Nephron progenitor cell (in vitro differentiated cells): ENCODE measurements around the gene LCN10.

ENCODE experiments used
- DNase-seq: peaks from one replicate; pipeline ENCODE4 v3.0.0; 2021
- H3K27ac Mint-ChIP-seq: 2 replicates; pipeline ENCODE4 v1.8.0; 2021; ENCODE audit warnings: mild to moderate bottlenecking, moderate library complexity, mixed read lengths
- H3K27me3 Mint-ChIP-seq: 2 replicates; pipeline ENCODE4 v1.8.0; 2021; ENCODE audit warnings: mild to moderate bottlenecking, low read depth, mixed read lengths; ENCODE audit not compliant: poor library complexity
- H3K36me3 Mint-ChIP-seq: 2 replicates; pipeline ENCODE4 v1.8.0; 2021; ENCODE audit warnings: low read depth, mixed read lengths
- H3K4me1 Mint-ChIP-seq: 2 replicates; pipeline ENCODE4 v1.8.0; 2021; ENCODE audit warnings: mixed read lengths
- H3K4me3 Mint-ChIP-seq: 2 replicates; pipeline ENCODE4 v1.8.0; 2021; ENCODE audit warnings: mild to moderate bottlenecking, moderate library complexity, mixed read lengths
- H3K9me3 Mint-ChIP-seq: 2 replicates; pipeline ENCODE4 v1.8.0; 2021; ENCODE audit warnings: mild to moderate bottlenecking, moderate library complexity, mixed read lengths
- CTCF ChIP-seq: fragments of 200-600 bp; sonication (generic); IDR thresholded peaks from 2 replicates; pipeline ENCODE4 v1.5.0; 2021; ENCODE audit warnings: antibody characterized with exemption

LCN10 gene

DNA sequence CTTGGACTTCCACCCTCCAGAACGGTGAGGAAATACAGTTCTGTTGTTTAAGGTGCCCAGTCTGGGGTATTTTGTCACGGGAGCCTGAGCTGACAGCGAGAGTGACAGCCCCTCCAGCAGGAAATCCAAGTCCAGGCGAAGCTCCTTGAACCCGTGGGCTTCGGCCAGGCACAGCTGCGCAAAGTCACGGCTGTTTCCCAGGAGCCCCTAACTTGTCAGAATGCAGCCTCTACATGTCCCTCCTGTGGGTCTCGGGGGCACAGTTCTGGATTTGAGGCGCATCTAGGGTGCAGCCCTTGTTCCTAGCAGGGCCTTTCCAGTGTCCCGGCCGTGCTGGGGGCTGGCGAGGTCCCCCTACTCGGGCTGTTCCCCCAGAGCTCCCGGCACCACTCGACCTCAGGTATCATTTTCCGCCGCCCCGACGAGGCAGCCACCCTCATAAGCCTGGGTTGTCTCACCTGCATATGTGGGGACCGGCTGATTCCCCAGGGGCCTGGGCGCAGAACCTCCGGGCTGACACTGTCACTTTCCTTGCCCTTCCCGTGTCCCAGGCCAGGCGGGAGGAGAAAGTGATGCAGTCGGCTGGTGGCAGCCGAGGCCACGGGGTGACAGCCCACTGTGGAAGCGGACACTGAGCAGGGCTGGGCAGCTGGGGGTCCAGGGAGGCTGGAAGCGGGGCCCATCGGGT, 10.8 kb upstream of the LCN10 start:
- DNase-seq = no peak
- Mint-ChIP-seq H3K4me1 (no peaks in the 10 kb centered on the region), H3K4me3 (no peak overlapping the region), H3K27ac (no peak overlapping the region), H3K9me3 (peaks cover 39% of the 10 kb centered on the region), H3K27me3 (peaks cover 28% of the 10 kb centered on the region), H3K36me3 (peaks cover 7% of the 10 kb centered on the region)
- no peak for TF ChIP-seq CTCF

DNA sequence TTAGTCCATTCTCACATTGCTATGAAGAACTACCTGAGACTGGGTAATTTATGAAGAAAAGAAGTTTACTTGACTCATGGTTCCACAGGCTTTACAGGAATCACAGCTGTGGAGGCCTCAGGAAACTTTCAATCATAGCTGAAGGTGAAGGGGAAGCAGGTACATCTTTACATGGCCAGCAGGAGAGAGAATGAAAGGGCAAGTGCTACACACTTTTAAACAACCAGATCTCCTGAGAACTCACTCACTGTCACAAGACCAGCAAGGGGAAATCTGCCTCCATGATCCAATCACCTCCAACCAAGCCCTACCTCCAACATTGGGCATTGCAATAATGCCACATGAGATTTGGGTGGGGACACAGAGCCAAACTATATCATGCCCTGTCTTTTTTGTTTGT, 9.1 kb upstream of the LCN10 start:
- peaks cover 28% of the 10 kb centered on the region for H3K27me3 Mint-ChIP-seq
- TF ChIP-seq CTCF = no peak
- H3K27ac Mint-ChIP-seq = no peak overlapping the region

GRCh38 chr9:136751244-136751643, 8.5 kb upstream of the LCN10 start:
- no peak overlapping the region for H3K4me3 Mint-ChIP-seq
- H3K9me3 Mint-ChIP-seq = peaks cover 35% of the 10 kb centered on the region
- no peak for TF ChIP-seq CTCF
- DNase-seq = no peak
- H3K27me3 Mint-ChIP-seq = peaks cover 28% of the 10 kb centered on the region
- no peaks in the 10 kb centered on the region for H3K4me1 Mint-ChIP-seq
- H3K27ac Mint-ChIP-seq = no peak overlapping the region
- peaks cover 7% of the 10 kb centered on the region for H3K36me3 Mint-ChIP-seq

More for the DNA sequence above, 9.1 kb upstream of the LCN10 start:
- no peak for DNase-seq
- H3K4me1 Mint-ChIP-seq = no peaks in the 10 kb centered on the region
- H3K4me3 Mint-ChIP-seq = no peak overlapping the region
- peaks cover 7% of the 10 kb centered on the region for H3K36me3 Mint-ChIP-seq
- H3K9me3 Mint-ChIP-seq = peaks cover 39% of the 10 kb centered on the region

DNA sequence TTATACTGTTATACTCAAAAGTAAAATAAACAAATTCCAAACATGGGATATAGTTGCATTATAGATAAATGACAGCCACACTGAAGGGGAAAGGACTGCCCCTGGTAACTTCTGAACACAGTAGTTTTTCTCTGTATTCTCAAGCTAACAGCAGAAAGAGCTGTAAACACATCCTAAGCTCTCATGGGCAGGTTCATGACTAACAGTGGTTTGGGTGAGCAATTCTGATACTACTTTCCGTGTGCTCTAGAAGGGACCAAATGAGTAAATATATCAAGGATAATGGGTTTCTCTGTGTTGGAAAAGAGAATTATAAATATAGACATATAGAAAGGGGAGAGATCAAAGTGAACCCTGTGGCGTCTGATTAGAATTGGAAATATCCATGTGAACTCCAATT, 7.8 kb upstream of the LCN10 start:
- DNase-seq = no peak
- H3K9me3 Mint-ChIP-seq = peaks cover 28% of the 10 kb centered on the region
- peaks cover 7% of the 10 kb centered on the region for H3K36me3 Mint-ChIP-seq
- no peak overlapping the region for H3K27ac Mint-ChIP-seq
- peaks cover 25% of the 10 kb centered on the region for H3K27me3 Mint-ChIP-seq
- H3K4me3 Mint-ChIP-seq = no peak overlapping the region
- H3K4me1 Mint-ChIP-seq = no peaks in the 10 kb centered on the region
- TF ChIP-seq CTCF = no peak

DNA sequence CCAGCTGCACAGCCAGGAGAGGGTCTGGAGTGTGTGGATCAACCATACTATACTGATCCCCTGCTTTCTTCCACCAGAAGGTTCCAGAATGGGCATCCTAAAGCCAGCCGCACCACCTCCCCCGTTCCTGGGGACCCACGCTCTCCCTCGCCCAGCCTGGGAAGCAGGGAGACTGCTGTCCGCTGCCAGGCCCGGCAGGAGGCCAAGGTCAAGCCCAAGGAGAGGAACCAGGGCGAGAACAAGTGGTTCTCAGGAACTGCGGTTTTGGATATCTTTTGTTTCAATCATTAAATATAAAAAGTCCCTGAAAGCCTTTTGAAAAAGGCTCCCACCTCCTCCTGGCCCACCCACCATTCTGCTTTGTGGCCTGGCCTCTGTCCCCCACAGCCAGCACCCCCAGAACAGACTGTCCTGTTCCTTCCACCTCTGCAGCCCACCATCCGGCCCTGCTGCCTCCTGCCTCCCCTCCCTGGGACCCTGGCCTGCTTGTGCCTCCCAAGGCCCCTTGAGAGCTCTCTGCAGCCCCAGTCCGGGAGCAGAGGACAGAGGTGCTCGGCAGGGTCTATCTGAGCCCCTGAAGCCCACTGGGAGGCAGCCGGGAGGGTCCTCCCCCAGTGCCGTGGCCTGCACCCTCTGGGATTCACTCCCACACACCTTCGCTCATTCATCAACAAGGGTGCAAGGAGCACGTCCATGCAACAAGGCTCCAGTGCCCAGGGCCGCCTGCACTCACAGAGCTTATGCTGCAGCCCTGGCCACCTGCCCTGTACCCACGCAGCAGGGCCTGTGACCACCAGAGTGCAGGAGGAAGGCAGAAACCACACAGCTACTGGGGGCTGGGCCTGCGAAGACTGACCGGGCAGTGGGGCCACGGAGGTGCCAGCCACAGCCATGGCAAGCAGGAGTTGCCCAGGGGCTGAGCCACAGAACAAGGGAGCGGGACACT, 6.2 kb upstream of the LCN10 start:
- Mint-ChIP-seq H3K4me1 (no peaks in the 10 kb centered on the region), H3K27ac (no peak overlapping the region), H3K9me3 (peaks cover 26% of the 10 kb centered on the region), H3K36me3 (peaks cover 7% of the 10 kb centered on the region), H3K4me3 (no peak overlapping the region), H3K27me3 (peaks cover 25% of the 10 kb centered on the region)
- no peak for DNase-seq
- TF ChIP-seq CTCF = no peak
